H1 (cell line): ENCODE results near the gene PTPRE. TPM values are rescaled to one million over a fixed set of nuclear protein-coding genes. Genes with fewer than 3 reads are reported as not detected.

ENCODE experiments used
- CTCF ChIA-PET: fragments of 300-600 bp; sonication (Branson Sonifier 250); formaldehyde crosslinking; loops from one replicate; lab custom pipeline; 2021; ENCODE audit not compliant: partially characterized antibody; lab: Charles Lee
- POLR2A ChIA-PET: fragments of 300-600 bp; sonication (Branson Sonifier 250); formaldehyde crosslinking; loops from one replicate; lab custom pipeline; 2021; ENCODE audit warnings: inconsistent platforms; ENCODE audit not compliant: partially characterized antibody; lab: Charles Lee
- DNase-seq, 2 experiments: peaks; one replicate each; pipeline versions ENCODE4 v3.0.0 to v3.0.0-alpha.2; 2010 to 2022; ENCODE audit warnings: low spot score in 2 of 2, low read depth in 1 of 2, mixed read lengths in 1 of 2
- FAIRE-seq: peaks from 2 replicates; lab custom pipeline; 2011; peaks lifted over from hg19 to GRCh38; lab: Jason Lieb, UNC
- H2AFZ ChIP-seq: 2 replicates; pipeline ENCODE4 v1.8.1; 2012; ENCODE audit warnings: low read length, inconsistent platforms
- H2AK5ac ChIP-seq: 2 replicates; pipeline ENCODE4 v1.6.1; 2013; ENCODE audit warnings: low read depth, low read length
- H2BK120ac ChIP-seq: replicated peaks from 2 replicates; pipeline ENCODE3; 2013; ENCODE audit warnings: low read depth, low read length, inconsistent platforms
- H2BK12ac ChIP-seq: 2 replicates; pipeline ENCODE4 v1.6.1; 2013; ENCODE audit warnings: low read depth, low read length
- H2BK15ac ChIP-seq: 2 replicates; pipeline ENCODE4 v1.6.1; 2013; ENCODE audit warnings: low read length
- H2BK20ac ChIP-seq: 2 replicates; pipeline ENCODE4 v1.6.1; 2013; ENCODE audit warnings: low read length
- H2BK5ac ChIP-seq: 2 replicates; pipeline ENCODE4 v1.6.1; 2013; ENCODE audit warnings: low read depth, low read length
- H3K14ac ChIP-seq: 2 replicates; pipeline ENCODE4 v1.6.1; 2013; ENCODE audit warnings: inconsistent platforms; ENCODE audit not compliant: insufficient read length
- H3K18ac ChIP-seq: 2 replicates; pipeline ENCODE4 v1.6.1; 2013; ENCODE audit warnings: low read length; ENCODE audit errors: extremely low read depth
- H3K23ac ChIP-seq: 2 replicates; pipeline ENCODE4 v1.6.1; 2013; ENCODE audit warnings: inconsistent platforms; ENCODE audit not compliant: insufficient read length
- H3K23me2 ChIP-seq: 2 replicates; pipeline ENCODE4 v1.6.1; 2013; ENCODE audit warnings: low read depth, low read length
- H3K27ac ChIP-seq: 2 replicates; pipeline ENCODE4 v1.6.1; 2011; ENCODE audit warnings: low read depth, low read length, inconsistent platforms
- H3K27me3 ChIP-seq, 4 experiments: replicated peaks in 1 of 4; 1 replicate in 1 of 4; 2 replicates in 3 of 4; pipeline versions ENCODE4 v1.6.1 to v1.8.1; 2011 to 2013; ENCODE audit warnings: low read length in 3 of 4, mild to moderate bottlenecking in 3 of 4, inconsistent platforms in 2 of 4, mixed read lengths in 2 of 4, moderate library complexity in 1 of 4; ENCODE audit not compliant: control insufficient read depth in 3 of 4, insufficient read depth in 3 of 4; ENCODE audit errors: extremely low read depth in 1 of 4
- H3K36me3 ChIP-seq, 4 experiments: 2 replicates each; pipeline versions ENCODE4 v1.6.1 to v1.8.1; 2011 to 2013; ENCODE audit warnings: mild to moderate bottlenecking in 4 of 4, low read length in 3 of 4, moderate library complexity in 2 of 4, control low read depth in 1 of 4, inconsistent platforms in 1 of 4; ENCODE audit not compliant: insufficient read depth in 4 of 4, control insufficient read depth in 2 of 4
- H3K4ac ChIP-seq: replicated peaks from 2 replicates; pipeline ENCODE3; 2013; ENCODE audit warnings: low read length, low read depth, mixed read lengths, inconsistent platforms; ENCODE audit not compliant: insufficient read length
- H3K4me1 ChIP-seq, 4 experiments: replicated peaks in 1 of 4; 1 replicate in 1 of 4; 2 replicates in 3 of 4; pipeline versions ENCODE4 v1.6.1 to v1.8.1; 2011 to 2013; ENCODE audit warnings: low read length in 3 of 4, inconsistent platforms in 2 of 4, mixed read lengths in 1 of 4; ENCODE audit not compliant: insufficient read depth in 4 of 4, control insufficient read depth in 3 of 4
- H3K4me2 ChIP-seq, 2 experiments: 2 replicates each; pipeline versions ENCODE4 v1.6.1 to v1.8.1; 2011 to 2013; ENCODE audit warnings: low read depth in 2 of 2, low read length in 2 of 2, control low read depth in 1 of 2, inconsistent platforms in 1 of 2, mild to moderate bottlenecking in 1 of 2; ENCODE audit not compliant: insufficient read depth in 1 of 2
- H3K4me3 ChIP-seq, 4 experiments: fragments of 200-600, 300-600 bp in 1 of 4; sonication (generic), shearing (Covaris generic), sonication (Bioruptor Twin) in 1 of 4; 2 replicates each; pipeline versions ENCODE4 v1.5.1 to v1.8.1; 2011 to 2016; ENCODE audit warnings: low read length in 4 of 4, low read depth in 3 of 4, control low read depth in 2 of 4, inconsistent platforms in 2 of 4, mild to moderate bottlenecking in 2 of 4, mixed read lengths in 1 of 4, moderate library complexity in 1 of 4; ENCODE audit not compliant: insufficient read depth in 2 of 4; ENCODE audit errors: extremely low read depth in 1 of 4
- H3K56ac ChIP-seq: replicated peaks from 2 replicates; pipeline ENCODE3; 2013; ENCODE audit warnings: low read depth, mild to moderate bottlenecking, mixed read lengths, low read length, inconsistent platforms; ENCODE audit not compliant: insufficient read length
- H3K79me1 ChIP-seq: 2 replicates; pipeline ENCODE4 v1.6.1; 2013; ENCODE audit warnings: low read depth, low read length, control low read depth
- H3K79me2 ChIP-seq, 2 experiments: 2 replicates each; pipeline versions ENCODE4 v1.6.1 to v1.8.1; 2012 to 2013; ENCODE audit warnings: low read length in 2 of 2, mild to moderate bottlenecking in 2 of 2, inconsistent platforms in 1 of 2; ENCODE audit not compliant: insufficient read depth in 2 of 2, control insufficient read depth in 1 of 2
- H3K9ac ChIP-seq, 4 experiments: replicated peaks in 1 of 4; 1 replicate in 1 of 4; 2 replicates in 3 of 4; pipeline versions ENCODE4 v1.6.1 to v1.8.1; 2011 to 2013; ENCODE audit warnings: low read depth in 3 of 4, low read length in 3 of 4, control low read depth in 2 of 4, mild to moderate bottlenecking in 2 of 4, moderate library complexity in 2 of 4, inconsistent platforms in 1 of 4; ENCODE audit errors: extremely low read depth in 1 of 4
- H3K9me3 ChIP-seq, 2 experiments: 2 replicates each; pipeline versions ENCODE4 v1.6.1 to v1.8.1; 2012 to 2013; ENCODE audit warnings: mild to moderate bottlenecking in 2 of 2, moderate library complexity in 2 of 2, control low read depth in 1 of 2, inconsistent platforms in 1 of 2, low read depth in 1 of 2, low read length in 1 of 2, mixed read lengths in 1 of 2; ENCODE audit not compliant: insufficient read depth in 2 of 2
- H4K20me1 ChIP-seq, 2 experiments: replicated peaks in 1 of 2; 2 replicates each; pipeline versions ENCODE3 to v1.8.1; 2011 to 2013; ENCODE audit warnings: inconsistent platforms in 2 of 2, low read length in 2 of 2, mild to moderate bottlenecking in 1 of 2; ENCODE audit not compliant: insufficient read depth in 2 of 2, control insufficient read depth in 1 of 2
- H4K5ac ChIP-seq: 2 replicates; pipeline ENCODE4 v1.6.1; 2013; ENCODE audit warnings: low read length, low read depth, mixed read lengths, inconsistent platforms; ENCODE audit not compliant: insufficient read length
- H4K8ac ChIP-seq: 2 replicates; pipeline ENCODE4 v1.8.0; 2013; ENCODE audit warnings: mild to moderate bottlenecking, moderate library complexity, low read length, inconsistent platforms; ENCODE audit not compliant: insufficient read depth; ENCODE audit errors: extremely low read depth
- H4K91ac ChIP-seq: replicated peaks from 2 replicates; pipeline ENCODE3; 2013; ENCODE audit warnings: low read length, mixed read lengths, inconsistent platforms; ENCODE audit not compliant: insufficient read length
- HDAC2 ChIP-seq, 2 experiments: fragments of 300-600 bp in 1 of 2; sonication (generic) in 1 of 2; IDR thresholded peaks; 2 replicates each; pipeline ENCODE4 v1.6.1; 2011 to 2012; ENCODE audit warnings: low read depth in 2 of 2, low read length in 2 of 2, mild to moderate bottlenecking in 2 of 2, moderate library complexity in 2 of 2, borderline replicate concordance in 1 of 2, inconsistent platforms in 1 of 2
- JUN ChIP-seq: IDR thresholded peaks from 2 replicates; pipeline ENCODE4 v1.6.1; 2011; ENCODE audit warnings: low read depth, mild to moderate bottlenecking, improper control_type of control experiment, low read length
- SIN3A ChIP-seq, 2 experiments: IDR thresholded peaks in 1 of 2; conservative IDR thresholded peaks in 1 of 2; 2 replicates each; pipeline ENCODE4 v1.6.1; 2011 to 2012; ENCODE audit warnings: low read length in 2 of 2, improper control_type of control experiment in 1 of 2, low read depth in 1 of 2, mild to moderate bottlenecking in 1 of 2
- TAF1 ChIP-seq: IDR thresholded peaks from 2 replicates; pipeline ENCODE4 v1.6.1; 2011; ENCODE audit warnings: mild to moderate bottlenecking, low read depth, low read length
- TAF7 ChIP-seq: optimal IDR thresholded peaks from 2 replicates; pipeline ENCODE3; 2011; ENCODE audit warnings: low read depth, mild to moderate bottlenecking, inconsistent platforms, low read length, moderate library complexity, borderline replicate concordance
- WGBS, 2 experiments: shearing (Covaris generic) in 1 of 2; methylation state at CpG; one replicate each; pipeline versions ENCODE4 v1.1.6 to v1.1.7; 2013 to 2015; ENCODE audit warnings: low lambda C conversion rate in 2 of 2, mixed read lengths in 2 of 2, inconsistent platforms in 1 of 2, low coverage in 1 of 2, missing lambda C conversion rate in 1 of 2; ENCODE audit not compliant: insufficient replicate concordance in 2 of 2, insufficient coverage in 1 of 2, insufficient read length in 1 of 2; ENCODE audit errors: extremely low coverage in 1 of 2, missing lambda C conversion rate in 1 of 2; 5-methylcytosine and 5-hydroxymethylcytosine counted together
- polyA plus RNA-seq, 7 experiments: library from polyadenylated mRNA; depleted of rRNA in 3 of 7; stranded (reverse) in 5 of 7; unstranded in 2 of 7; fragments of >200 nt in 5 of 7; fragments of 200-250 nt in 2 of 7; gene quantifications; 1 replicate in 5 of 7; 2 replicates in 1 of 7; 4 replicates in 1 of 7; pipeline versions ENCODE4 v1.2.1 to v1.2.3, GENCODE V29; 2011 to 2013; ENCODE audit warnings: missing spikeins in 2 of 7, mixed read lengths in 2 of 7
- total RNA-seq: library from RNA; stranded (reverse); fragmentation: NEBNext Ultra II Directional; extraction: Animal tissue kit (Norgen Biotek cat#: 25700); gene quantifications from 2 replicates; pipeline ENCODE4 v1.2.1, GENCODE V29; 2021

The PTPRE gene
- total and polyA plus RNA-seq, 2 of the 8 experiments (the other 6 are each of a cell fraction or from before 2014, with no cell fraction given) = 0.33 to 0.54 TPM

DNA sequence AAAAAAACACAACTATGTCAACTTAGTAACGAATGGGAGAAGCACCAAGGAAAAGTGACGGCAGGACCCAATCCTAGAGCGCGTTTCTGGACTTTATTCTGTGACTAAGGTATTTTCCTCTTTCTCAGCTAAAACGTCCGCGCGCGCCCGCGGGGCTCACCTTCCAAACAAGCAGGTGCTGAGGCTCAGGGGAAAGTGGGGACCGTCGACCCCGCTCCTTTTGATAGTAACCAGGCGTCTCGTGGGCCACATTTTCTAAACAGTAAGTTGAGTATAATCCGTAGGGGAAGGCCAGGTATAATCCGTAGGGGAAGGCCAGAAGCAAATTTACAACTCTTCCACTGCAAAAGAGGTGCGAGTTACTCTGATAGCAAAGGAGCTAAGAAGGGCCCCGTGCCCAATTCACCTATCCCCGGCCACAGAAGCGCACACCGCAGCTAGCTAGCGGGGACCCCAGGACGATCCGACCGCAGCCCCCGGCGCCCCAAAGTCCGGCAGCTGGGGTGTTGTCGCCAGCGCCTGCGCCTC, 218.6 kb downstream of the PTPRE start:
- no peak for FAIRE-seq
- CTCF ChIA-PET = interaction anchor here (1.0 to 1.4 kb wide), 4 partner anchors 9 to 39 kb away, joined by 4 to 10 read pairs (median 4); no protein-coding TSS in a partner anchor

More for the DNA sequence above, 218.6 kb downstream of the PTPRE start:
- no peak overlapping the region for H2AFZ ChIP-seq
- no peak overlapping the region for H2BK12ac ChIP-seq
- H3K56ac ChIP-seq = no peak overlapping the region
- H4K91ac ChIP-seq = no peak overlapping the region
- H2BK5ac ChIP-seq = no peak overlapping the region
- peak overlapping the region; percentile 29 to 58 (median 49) for H3K9ac ChIP-seq
- no peak overlapping the region for H2BK15ac ChIP-seq
- POLR2A ChIA-PET = interaction anchor here (0.7 kb wide), 1 partner anchor 34 kb away, joined by 3 read pairs; no protein-coding TSS in a partner anchor
- H3K27me3 ChIP-seq = peaks cover 0 to 1% (median 0%) of the 10 kb centered on the region in 4 experiments; a peak in 1 of 7 replicates
- H3K14ac ChIP-seq = no peak overlapping the region
- H2BK20ac ChIP-seq = no peak overlapping the region
- no peak overlapping the region for H3K23ac ChIP-seq
- no peak for DNase-seq
- peaks cover 10 to 43% of the 10 kb centered on the region in 2 experiments for H3K79me2 ChIP-seq
- peaks cover 6% of the 10 kb centered on the region in 2 experiments for H4K20me1 ChIP-seq
- no peak overlapping the region for H4K8ac ChIP-seq
- H3K4me2 ChIP-seq = peak overlapping the region; percentile 81 to 83
- peaks cover 7% of the 10 kb centered on the region; the same call in 1 of the 2 replicates for H3K79me1 ChIP-seq
- no peak overlapping the region for H2BK120ac ChIP-seq
- H3K9me3 ChIP-seq = no peaks in the 10 kb centered on the region
- H3K4ac ChIP-seq = no peak overlapping the region
- H2AK5ac ChIP-seq = no peak overlapping the region
- no peak overlapping the region; the same call in 1 of the 2 replicates for H3K18ac ChIP-seq
- no peak overlapping the region for H3K27ac ChIP-seq
- no peaks in the 10 kb centered on the region; the same call in 1 of the 2 replicates for H3K23me2 ChIP-seq
- peaks cover 0 to 12% (median 5%) of the 10 kb centered on the region in 4 experiments; a peak in 4 of 8 replicates for H3K36me3 ChIP-seq
- no peak overlapping the region for H4K5ac ChIP-seq
- TF ChIP-seq HDAC2 (IDR thresholded peaks at IDR 0.05; ENCODE audit: borderline replicate concordance in 1 of 2, low read depth in 2 of 2, low read length in 2 of 2) = 0 out of 4 replicates have a peak, but pooled peaks of 1 of the 2 experiments have one; percentile 15
- no peak for TF ChIP-seq JUN
- TF ChIP-seq SIN3A (conservative IDR thresholded peaks at IDR 0.05 in 1 of 2, IDR thresholded peaks at IDR 0.05 in 1 of 2; ENCODE audit: low read depth in 1 of 2, low read length in 2 of 2) = 0 out of 4 replicates have a peak, but pooled peaks of 1 of the 2 experiments have one; percentile 17
- TF ChIP-seq TAF1 = 0 out of 2 replicates have a peak, but pooled peaks have one; percentile 14
- TF ChIP-seq TAF7 = no peak
- WGBS, 2 experiments = 3% methylated on average over 33 of the region's 33 CpGs; no CpG with 5 or more reads in 1 of the 2 experiments
- H3K4me1 ChIP-seq = peaks cover 5 to 10% (median 9%) of the 10 kb centered on the region in 4 experiments; a peak in 5 of 7 replicates
- peak overlapping the region; percentile 67 to 82 (median 75) for H3K4me3 ChIP-seq
